GM18508 (cell line): ENCODE results near the gene PARPBP.
"Not testable (repeated sequence)": the region's sequence is repeated elsewhere in the genome, so short reads cannot be mapped to it uniquely, and the experiment has no call there.

ENCODE experiments used
- ATAC-seq: cut with Tn5 transposase; IDR thresholded peaks from one replicate; pipeline ENCODE4 v1.9.1; 2021; ENCODE audit warnings: moderate number of reproducible peaks; ENCODE audit not compliant: insufficient read depth, unreplicated experiment

The PARPBP gene

GRCh38 chr12:102119674-102120563 lies at the start of gene PARPBP, which contains the start of gene NUP37:
Gene PARPBP, plus strand, starts transcription at chr12:102120183. Its CDS starts 3,706 bp downstream, at chr12:102123889.
Gene NUP37, minus strand, starts transcription at chr12:102120114. Its CDS starts 1,596 bp downstream, at chr12:102118518.
- peak; percentile 83 for ATAC-seq

- ATAC-seq = not testable (repeated sequence)
Measured at GRCh38 chr12:102072092-102072491, 47.9 kb upstream of the PARPBP start.

- ATAC-seq = no peak
Measured at GRCh38 chr12:102080842-102081241, 39.1 kb upstream of the PARPBP start.

GRCh38 chr12:102089228-102089835 lies 30.7 kb upstream of the PARPBP start:
- not testable (repeated sequence) for ATAC-seq

GRCh38 chr12:102093319-102093718 lies 26.7 kb upstream of the PARPBP start:
- no peak for ATAC-seq

- no peak for ATAC-seq
Measured at GRCh38 chr12:102095677-102096263, 24.2 kb upstream of the PARPBP start.

- no peak for ATAC-seq
Measured at GRCh38 chr12:102096855-102097254, 23.1 kb upstream of the PARPBP start.

- ATAC-seq = no peak
Measured at GRCh38 chr12:102106905-102107304, 13.1 kb upstream of the PARPBP start.

GRCh38 chr12:102107970-102108369 lies 12.0 kb upstream of the PARPBP start:
- no peak for ATAC-seq

- no peak for ATAC-seq
Measured at GRCh38 chr12:102110782-102111181, 9.2 kb upstream of the PARPBP start.

- ATAC-seq = no peak
Measured at GRCh38 chr12:102114212-102114611, 5.8 kb upstream of the PARPBP start.

- no peak for ATAC-seq
Measured at GRCh38 chr12:102116392-102116791, 3.6 kb upstream of the PARPBP start.

GRCh38 chr12:102118874-102119273 lies 1.1 kb upstream of the PARPBP start:
- ATAC-seq = no peak

GRCh38 chr12:102120564-102120873 lies 536 bp downstream of the PARPBP start:
- no peak for ATAC-seq

- no peak for ATAC-seq
Measured at GRCh38 chr12:102120886-102121285, 903 bp downstream of the PARPBP start.

GRCh38 chr12:102121328-102121727 lies 1.3 kb downstream of the PARPBP start:
- ATAC-seq = not testable (repeated sequence)

GRCh38 chr12:102130720-102131119 lies 10.7 kb downstream of the PARPBP start:
- not testable (repeated sequence) for ATAC-seq

GRCh38 chr12:102131442-102131841 lies 11.5 kb downstream of the PARPBP start:
- ATAC-seq = not testable (repeated sequence)

GRCh38 chr12:102137619-102138018 lies 17.6 kb downstream of the PARPBP start:
- not testable (repeated sequence) for ATAC-seq

- not testable (repeated sequence) for ATAC-seq
Measured at GRCh38 chr12:102142866-102143373, 22.9 kb downstream of the PARPBP start.

- ATAC-seq = no peak
Measured at GRCh38 chr12:102144221-102144620, 24.2 kb downstream of the PARPBP start.
